T-helper 1 cell treated with Interleukin-12 subunit alpha and Interleukin-12 subunit beta and Interleukin-4 antibody, amounts not matched to agents 30 μg/mL and 1 μg/mL, for 36 hours (primary cell): Measurements from ENCODE around the gene MSN.

Source experiments
- H3K27ac Mint-ChIP-seq: one replicate; pipeline ENCODE4 v1.8.0; 2021; ENCODE audit warnings: mild to moderate bottlenecking, mixed read lengths
- H3K27me3 Mint-ChIP-seq: one replicate; pipeline ENCODE4 v1.8.0; 2021; ENCODE audit warnings: low read depth, mixed read lengths
- H3K36me3 Mint-ChIP-seq: one replicate; pipeline ENCODE4 v1.8.0; 2021; ENCODE audit warnings: low read depth, mixed read lengths
- H3K4me1 Mint-ChIP-seq: one replicate; pipeline ENCODE4 v1.8.0; 2021; ENCODE audit warnings: low read depth, mixed read lengths
- H3K4me3 Mint-ChIP-seq: one replicate; pipeline ENCODE4 v1.8.0; 2021; ENCODE audit warnings: mild to moderate bottlenecking, moderate library complexity, mixed read lengths
- H3K9me3 Mint-ChIP-seq: one replicate; pipeline ENCODE4 v1.8.0; 2021; ENCODE audit warnings: mixed read lengths

The MSN gene

DNA sequence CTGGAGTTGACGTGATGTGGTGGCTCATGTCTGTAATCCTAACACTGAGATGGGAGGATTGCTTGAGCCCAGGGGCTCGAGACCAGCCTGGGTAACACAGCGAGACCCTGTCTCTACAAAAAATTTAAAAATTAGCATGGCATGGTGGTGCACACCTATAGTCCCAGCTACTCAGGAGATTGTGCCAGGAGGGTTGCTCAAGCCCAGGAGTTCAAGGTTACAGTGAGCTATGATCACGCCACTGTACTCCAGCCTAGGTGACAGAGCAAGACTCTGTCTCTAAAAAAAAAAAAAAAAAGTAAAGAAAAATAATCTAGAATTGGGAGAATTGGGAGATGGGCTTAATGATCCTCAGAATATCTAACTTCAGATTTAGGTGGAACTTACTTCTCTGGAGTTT, 51.1 kb downstream of the MSN start:
- H3K4me3 Mint-ChIP-seq, result no peak overlapping the region
- peaks cover 64% of the 10 kb centered on the region for H3K4me1 Mint-ChIP-seq
- no peaks in the 10 kb centered on the region for H3K9me3 Mint-ChIP-seq
- no peaks in the 10 kb centered on the region for H3K27me3 Mint-ChIP-seq
- H3K36me3 Mint-ChIP-seq, result peaks cover 54% of the 10 kb centered on the region
- H3K27ac Mint-ChIP-seq, result no peak overlapping the region

DNA sequence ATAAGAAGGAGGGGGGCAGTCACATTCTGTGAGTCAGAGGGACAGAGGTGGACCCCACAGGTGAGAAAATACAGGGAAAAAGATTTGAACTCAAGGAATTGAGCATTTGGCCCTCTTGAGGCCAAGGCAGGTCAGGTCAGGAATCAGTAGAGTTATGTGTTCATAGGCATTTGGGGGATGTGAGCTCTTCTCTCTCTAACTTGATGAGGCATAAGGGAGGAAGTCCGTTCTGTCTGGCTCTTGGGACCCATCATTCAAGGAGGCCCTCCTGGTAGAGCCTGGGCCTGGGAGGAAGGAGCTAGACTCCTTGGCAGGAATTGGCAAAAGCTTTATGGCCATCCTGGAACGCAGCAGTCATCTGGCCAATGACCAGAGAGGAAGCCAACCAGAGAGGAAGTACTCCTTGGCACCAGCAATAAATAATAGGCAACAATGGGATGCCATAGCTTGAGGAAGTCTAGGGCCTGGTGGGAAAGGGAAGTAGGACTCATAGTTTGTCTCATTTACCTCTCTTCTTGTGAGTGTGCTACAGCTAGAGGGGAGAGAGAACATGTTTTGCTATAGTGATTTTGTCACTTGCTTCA, 53.0 kb downstream of the MSN start:
- H3K9me3 Mint-ChIP-seq, result no peaks in the 10 kb centered on the region
- peaks cover 67% of the 10 kb centered on the region for H3K4me1 Mint-ChIP-seq
- no peaks in the 10 kb centered on the region for H3K27me3 Mint-ChIP-seq
- H3K4me3 Mint-ChIP-seq, result peak overlapping the region; percentile 28
- peak overlapping the region; percentile 77 for H3K27ac Mint-ChIP-seq
- peaks cover 55% of the 10 kb centered on the region for H3K36me3 Mint-ChIP-seq

DNA sequence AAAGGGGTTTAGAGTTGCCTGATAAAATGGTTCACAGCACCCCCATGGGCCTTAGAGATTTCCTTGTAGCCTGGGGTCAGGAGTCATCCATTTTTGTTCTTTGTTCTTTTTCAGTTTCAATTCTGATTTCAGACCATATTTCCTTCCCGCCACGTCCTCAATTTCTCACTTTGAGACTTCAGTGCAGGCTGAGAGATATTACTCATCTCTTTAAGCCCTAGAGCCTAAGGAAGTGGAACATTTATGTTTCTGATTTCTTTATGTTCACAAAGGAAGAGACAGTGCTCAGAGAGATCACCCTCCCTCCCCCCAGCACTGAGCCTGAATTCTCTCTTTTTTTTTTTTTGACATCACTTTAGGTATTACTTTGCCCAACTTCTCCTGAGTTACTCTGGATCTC, 56.3 kb downstream of the MSN start:
- Mint-ChIP-seq H3K9me3 (no peaks in the 10 kb centered on the region), H3K36me3 (peaks cover 57% of the 10 kb centered on the region), H3K27me3 (no peaks in the 10 kb centered on the region), H3K4me1 (peaks cover 73% of the 10 kb centered on the region), H3K4me3 (peak overlapping the region; percentile 69), H3K27ac (peak overlapping the region; percentile 85)

DNA sequence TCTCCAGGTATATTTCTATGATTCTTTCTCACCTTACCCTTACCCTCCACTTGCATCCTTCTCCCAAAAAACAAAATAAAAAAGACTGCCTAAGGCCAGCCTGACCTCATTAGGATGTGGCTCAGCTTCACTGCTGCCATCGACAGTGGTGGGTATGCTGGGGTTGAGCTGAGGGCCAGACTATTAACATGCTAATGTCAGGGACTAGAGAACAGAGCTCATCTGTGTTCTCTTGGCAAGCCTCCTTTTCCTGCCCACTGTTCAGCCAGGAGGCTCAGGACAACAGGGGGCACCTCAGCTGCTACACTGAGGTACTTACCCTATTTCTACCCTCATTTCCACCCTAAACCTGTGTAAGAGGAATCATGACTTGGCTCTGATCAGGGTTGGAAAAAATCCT, 59.3 kb downstream of the MSN start:
- Mint-ChIP-seq H3K4me3 (no peak overlapping the region), H3K9me3 (no peaks in the 10 kb centered on the region), H3K4me1 (peaks cover 55% of the 10 kb centered on the region)

DNA sequence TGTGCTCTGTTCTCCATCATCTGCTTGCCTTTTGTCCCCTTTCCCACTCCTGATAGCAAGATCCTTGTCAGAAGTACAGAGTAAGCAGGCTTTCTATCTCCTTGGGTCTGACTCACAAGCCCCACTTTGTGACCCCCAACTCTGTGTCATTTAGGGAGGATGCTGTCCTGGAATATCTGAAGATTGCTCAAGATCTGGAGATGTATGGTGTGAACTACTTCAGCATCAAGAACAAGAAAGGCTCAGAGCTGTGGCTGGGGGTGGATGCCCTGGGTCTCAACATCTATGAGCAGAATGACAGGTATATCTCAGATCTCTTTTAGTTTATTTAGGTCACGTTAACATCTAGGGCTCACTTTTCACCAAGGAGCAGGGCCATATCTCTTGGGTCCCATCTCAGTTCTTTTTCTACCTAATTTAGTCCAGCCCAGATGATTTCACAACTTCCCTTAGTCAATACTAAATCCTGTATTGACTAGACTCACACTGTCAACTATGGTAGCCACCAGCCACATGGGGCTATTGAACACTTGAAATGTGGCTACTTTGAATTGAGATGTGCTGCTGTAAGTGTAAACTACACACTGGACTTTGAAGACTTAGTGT, 64.3 kb downstream of the MSN start:
- Mint-ChIP-seq H3K27ac (peak overlapping the region; percentile 55), H3K27me3 (no peaks in the 10 kb centered on the region), H3K36me3 (peaks cover 64% of the 10 kb centered on the region), H3K9me3 (no peaks in the 10 kb centered on the region), H3K4me3 (no peak overlapping the region), H3K4me1 (peaks cover 32% of the 10 kb centered on the region)

More for the DNA sequence above, 59.3 kb downstream of the MSN start:
- Mint-ChIP-seq H3K36me3 (peaks cover 54% of the 10 kb centered on the region), H3K27ac (peak overlapping the region; percentile 79), H3K27me3 (no peaks in the 10 kb centered on the region)

DNA sequence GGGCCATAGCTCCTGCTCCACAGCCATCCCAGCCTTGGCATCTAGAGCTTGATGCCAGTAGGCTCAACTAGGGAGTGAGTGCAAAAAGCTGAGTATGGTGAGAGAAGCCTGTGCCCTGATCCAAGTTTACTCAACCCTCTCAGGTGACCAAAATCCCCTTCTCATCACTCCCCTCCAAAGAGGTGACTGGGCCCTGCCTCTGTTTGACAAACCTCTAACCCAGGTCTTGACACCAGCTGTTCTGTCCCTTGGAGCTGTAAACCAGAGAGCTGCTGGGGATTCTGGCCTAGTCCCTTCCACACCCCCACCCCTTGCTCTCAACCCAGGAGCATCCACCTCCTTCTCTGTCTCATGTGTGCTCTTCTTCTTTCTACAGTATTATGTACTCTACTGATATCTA, 73.5 kb downstream of the MSN start:
- no peak overlapping the region for H3K4me3 Mint-ChIP-seq
- no peak overlapping the region for H3K27ac Mint-ChIP-seq
- peaks cover 34% of the 10 kb centered on the region for H3K4me1 Mint-ChIP-seq
- no peaks in the 10 kb centered on the region for H3K9me3 Mint-ChIP-seq
- peaks cover 67% of the 10 kb centered on the region for H3K36me3 Mint-ChIP-seq
- no peaks in the 10 kb centered on the region for H3K27me3 Mint-ChIP-seq

DNA sequence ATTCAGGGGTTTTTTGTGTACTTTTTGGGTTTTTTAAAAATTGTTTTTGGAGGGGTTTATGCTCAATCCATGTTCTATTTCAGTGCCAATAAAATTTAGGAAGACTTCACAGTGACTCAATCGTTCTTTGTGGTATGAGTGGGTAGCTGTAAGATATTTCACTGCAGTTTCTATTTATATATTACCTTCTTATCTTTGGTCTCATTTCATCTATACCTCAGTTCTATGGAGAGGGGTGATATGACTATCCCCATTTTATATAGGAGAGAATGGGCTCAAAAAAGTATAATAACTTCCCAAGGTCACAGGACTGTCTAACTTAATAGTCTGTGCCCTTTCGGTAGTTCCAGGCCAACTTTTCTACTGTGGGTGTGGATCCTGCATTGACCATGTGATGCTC, 74.4 kb downstream of the MSN start:
- no peak overlapping the region for H3K27ac Mint-ChIP-seq
- H3K27me3 Mint-ChIP-seq, result no peaks in the 10 kb centered on the region
- H3K4me1 Mint-ChIP-seq, result peaks cover 37% of the 10 kb centered on the region
- H3K36me3 Mint-ChIP-seq, result peaks cover 59% of the 10 kb centered on the region
- no peaks in the 10 kb centered on the region for H3K9me3 Mint-ChIP-seq
- no peak overlapping the region for H3K4me3 Mint-ChIP-seq

DNA sequence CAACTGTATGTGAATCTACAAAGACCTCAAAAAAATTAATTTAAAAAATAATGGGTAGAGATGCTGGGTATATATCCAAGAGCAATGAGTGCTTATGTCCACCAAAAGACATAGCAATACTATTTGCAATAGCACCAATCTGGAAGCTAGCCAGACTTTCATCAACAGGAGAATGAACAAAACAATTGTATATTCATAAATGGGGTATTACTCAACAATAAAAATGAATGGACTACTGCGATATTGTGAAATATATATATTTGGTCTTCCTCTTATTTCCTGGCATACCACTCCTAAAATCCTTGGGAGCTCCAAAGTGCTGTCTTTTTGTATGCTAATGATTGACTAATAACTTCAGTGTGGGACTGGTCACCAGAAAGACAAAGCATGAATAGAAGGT, 77.5 kb downstream of the MSN start:
- Mint-ChIP-seq H3K27me3 (no peaks in the 10 kb centered on the region), H3K27ac (peak overlapping the region; percentile 43), H3K36me3 (peaks cover 50% of the 10 kb centered on the region), H3K9me3 (no peaks in the 10 kb centered on the region), H3K4me1 (peaks cover 48% of the 10 kb centered on the region), H3K4me3 (no peak overlapping the region)

DNA sequence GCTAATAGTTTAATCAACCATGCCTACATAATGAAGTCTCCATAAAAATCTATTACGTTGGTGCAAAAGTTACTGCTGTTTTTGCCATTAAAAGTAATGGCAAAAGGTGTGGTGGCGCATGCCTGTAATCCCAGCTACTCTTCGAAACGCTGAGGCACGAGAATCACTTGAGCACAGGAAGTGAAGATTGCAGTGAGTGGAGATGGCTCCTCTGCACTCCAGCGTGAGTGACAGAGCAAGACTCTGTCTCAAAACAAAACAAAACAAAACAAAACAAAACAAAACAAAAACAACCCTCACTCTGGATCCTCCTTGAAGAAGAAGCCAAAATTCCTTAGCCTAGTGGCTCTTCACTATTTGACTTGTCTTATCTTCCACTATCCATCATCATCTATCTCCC, 78.0 kb downstream of the MSN start:
- Mint-ChIP-seq H3K4me3 (no peak overlapping the region), H3K4me1 (peaks cover 48% of the 10 kb centered on the region)

DNA sequence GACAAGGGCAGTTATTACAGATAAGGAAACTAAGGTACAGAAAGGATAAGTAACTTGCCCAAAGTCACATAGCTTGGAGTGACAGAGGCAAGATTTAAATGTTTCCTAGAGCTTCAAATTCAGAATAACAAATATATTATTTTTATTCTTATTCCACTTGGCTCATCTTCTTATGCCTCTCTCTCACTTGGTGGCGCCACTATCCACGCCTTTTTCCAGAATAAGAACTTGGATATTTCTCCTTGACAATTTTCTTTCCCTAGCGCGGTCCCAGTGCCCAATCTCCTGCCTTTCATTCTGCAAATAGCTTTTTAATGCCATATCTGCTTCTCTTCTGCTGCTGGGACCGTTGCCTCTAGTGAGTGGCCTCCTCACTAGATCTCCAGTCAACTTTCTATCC, 78.5 kb downstream of the MSN start:
- Mint-ChIP-seq H3K4me3 (no peak overlapping the region), H3K9me3 (no peaks in the 10 kb centered on the region), H3K27ac (no peak overlapping the region), H3K36me3 (peaks cover 42% of the 10 kb centered on the region), H3K27me3 (no peaks in the 10 kb centered on the region), H3K4me1 (peaks cover 52% of the 10 kb centered on the region)

More for the DNA sequence above, 78.0 kb downstream of the MSN start:
- H3K36me3 Mint-ChIP-seq, result peaks cover 45% of the 10 kb centered on the region
- no peaks in the 10 kb centered on the region for H3K27me3 Mint-ChIP-seq
- peak overlapping the region; percentile 43 for H3K27ac Mint-ChIP-seq
- no peaks in the 10 kb centered on the region for H3K9me3 Mint-ChIP-seq

DNA sequence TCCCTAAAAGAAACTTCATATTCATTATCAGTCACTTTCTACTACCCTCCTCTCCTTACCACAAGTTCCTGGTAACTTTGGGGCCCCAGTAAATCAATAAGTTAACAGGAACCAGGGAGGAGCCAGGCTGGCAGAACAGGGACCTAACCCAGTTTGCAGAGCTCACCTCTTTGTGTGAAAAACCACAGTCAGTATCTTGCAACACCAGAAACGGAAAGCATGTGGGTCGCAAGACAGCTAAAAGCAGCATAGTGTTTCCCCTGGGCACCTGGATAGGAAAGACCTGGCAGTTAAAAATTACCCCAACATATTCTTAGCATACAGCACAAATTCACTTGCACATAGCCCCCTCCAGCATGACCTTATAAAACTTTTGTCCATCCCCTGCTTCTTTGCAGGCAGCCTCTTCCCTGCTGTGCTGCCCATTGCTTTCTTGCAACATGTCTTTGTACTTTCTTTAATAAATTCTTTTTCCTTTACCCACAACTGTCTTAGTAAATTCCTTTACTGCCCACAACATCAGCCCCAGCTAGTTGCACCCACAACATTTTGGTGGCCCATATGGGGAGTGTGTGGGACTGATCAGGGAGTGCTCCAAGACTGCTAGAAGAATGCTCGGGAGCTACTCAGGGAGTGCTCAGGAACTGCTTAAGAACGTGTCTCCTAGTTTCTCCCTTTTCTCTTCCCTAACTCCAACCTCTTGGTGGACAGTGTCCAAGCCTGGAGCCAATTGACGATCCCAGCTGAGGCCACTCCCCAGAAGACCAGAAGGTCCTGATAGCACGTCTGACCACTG, 83.4 kb downstream of the MSN start:
- Mint-ChIP-seq H3K36me3 (peaks cover 22% of the 10 kb centered on the region), H3K4me3 (peak overlapping the region; percentile 63), H3K4me1 (peaks cover 44% of the 10 kb centered on the region), H3K27me3 (no peaks in the 10 kb centered on the region), H3K27ac (peak overlapping the region; percentile 74), H3K9me3 (peaks cover 7% of the 10 kb centered on the region)

DNA sequence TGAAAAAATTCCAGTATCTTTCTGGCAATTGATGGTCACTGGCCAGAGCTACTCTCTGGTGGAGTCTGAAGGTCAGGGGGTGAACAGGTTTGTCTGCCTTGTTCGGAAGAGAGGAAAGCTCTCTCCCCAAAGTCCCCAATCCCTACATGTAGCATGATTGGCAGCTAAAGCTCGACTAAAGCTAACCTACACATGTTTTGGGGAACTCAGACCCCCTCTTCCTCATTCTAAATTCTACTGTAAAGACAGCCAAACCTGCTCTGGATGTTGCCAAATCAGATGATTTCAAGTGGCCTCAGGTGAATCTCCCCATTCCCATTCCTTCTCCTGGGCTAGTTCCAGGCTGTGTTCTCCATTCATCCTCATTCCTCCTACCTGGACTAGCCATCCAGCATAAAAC, 84.1 kb downstream of the MSN start:
- peak overlapping the region; percentile 55 for H3K27ac Mint-ChIP-seq
- H3K4me3 Mint-ChIP-seq, result peak overlapping the region; percentile 21
- peaks cover 22% of the 10 kb centered on the region for H3K36me3 Mint-ChIP-seq
- no peaks in the 10 kb centered on the region for H3K27me3 Mint-ChIP-seq
- peaks cover 41% of the 10 kb centered on the region for H3K4me1 Mint-ChIP-seq
- H3K9me3 Mint-ChIP-seq, result peaks cover 7% of the 10 kb centered on the region

DNA sequence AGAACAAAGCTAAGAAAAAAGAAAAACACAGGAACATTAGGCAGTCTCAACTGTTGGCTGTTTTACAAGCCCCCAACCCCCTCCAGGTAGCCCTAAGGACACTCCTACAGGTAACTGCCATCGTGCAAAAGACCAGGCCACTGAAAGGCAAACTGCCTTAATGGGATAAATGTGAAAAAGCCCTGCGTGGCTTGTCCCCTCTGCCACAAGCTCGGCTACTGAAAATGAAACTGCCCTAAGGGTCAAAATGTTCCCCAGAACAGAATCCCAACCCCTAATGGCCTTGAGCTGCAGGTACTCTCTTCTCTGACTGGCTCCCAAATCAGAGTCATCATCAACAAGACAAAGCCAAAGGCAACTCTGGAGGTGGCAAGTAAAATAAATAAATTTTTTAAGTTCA, 84.8 kb downstream of the MSN start:
- H3K36me3 Mint-ChIP-seq, result peaks cover 18% of the 10 kb centered on the region
- H3K27me3 Mint-ChIP-seq, result no peaks in the 10 kb centered on the region
- H3K4me1 Mint-ChIP-seq, result peaks cover 37% of the 10 kb centered on the region
- no peak overlapping the region for H3K27ac Mint-ChIP-seq
- H3K9me3 Mint-ChIP-seq, result peaks cover 7% of the 10 kb centered on the region
- H3K4me3 Mint-ChIP-seq, result no peak overlapping the region

DNA sequence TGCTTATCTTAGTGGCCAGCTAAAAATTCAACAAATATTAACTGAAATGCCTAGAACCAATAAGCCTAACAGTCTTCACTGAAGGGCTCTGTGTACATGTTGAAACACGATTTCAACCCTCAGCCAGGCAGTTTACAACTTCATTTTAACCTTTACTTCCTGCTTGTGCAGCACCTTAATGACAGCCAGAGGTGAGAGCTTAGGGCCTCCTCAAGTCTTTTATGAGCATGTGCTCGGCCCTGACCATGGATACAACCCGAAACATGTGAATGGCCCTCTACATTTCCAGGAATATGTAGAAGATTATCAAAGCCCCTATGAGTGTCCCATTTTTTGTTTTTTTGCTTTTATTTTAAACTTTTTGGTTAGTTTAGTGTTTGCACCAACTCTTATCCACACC, 88.3 kb downstream of the MSN start:
- Mint-ChIP-seq H3K4me3 (no peak overlapping the region), H3K9me3 (peaks cover 11% of the 10 kb centered on the region), H3K27me3 (no peaks in the 10 kb centered on the region), H3K4me1 (peaks cover 22% of the 10 kb centered on the region), H3K36me3 (peaks cover 7% of the 10 kb centered on the region), H3K27ac (no peak overlapping the region)

DNA sequence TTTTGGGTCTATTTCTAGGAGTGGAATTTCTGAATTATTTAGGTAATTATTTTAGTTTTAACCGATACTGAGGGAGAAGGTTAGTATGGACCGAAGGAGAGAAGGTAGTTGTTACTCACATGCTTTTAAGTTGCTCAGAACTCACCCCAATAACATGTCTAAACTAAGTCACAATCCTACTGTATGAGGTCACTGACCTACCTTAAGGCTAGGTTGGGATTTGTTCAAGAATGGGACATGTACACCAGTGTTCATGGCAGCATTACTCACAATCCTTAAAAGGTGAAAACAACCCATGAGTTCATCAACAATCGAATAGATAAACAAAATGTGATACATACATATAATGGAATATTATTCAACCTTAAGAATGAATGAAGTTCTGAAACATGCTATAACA, 90.5 kb downstream of the MSN start:
- Mint-ChIP-seq H3K27ac (no peak overlapping the region), H3K36me3 (peaks cover 13% of the 10 kb centered on the region), H3K9me3 (peaks cover 25% of the 10 kb centered on the region), H3K4me3 (no peak overlapping the region), H3K27me3 (no peaks in the 10 kb centered on the region), H3K4me1 (peaks cover 17% of the 10 kb centered on the region)
